ENCODE measurements around the gene BLTP3B. TPM values are rescaled to one million over a fixed set of nuclear protein-coding genes. Genes with fewer than 3 reads are reported as not detected.
"Not testable (repeated sequence)": the region's sequence is repeated elsewhere in the genome, so short reads cannot be mapped to it uniquely, and the experiment has no call there.

The BLTP3B gene, protein sequence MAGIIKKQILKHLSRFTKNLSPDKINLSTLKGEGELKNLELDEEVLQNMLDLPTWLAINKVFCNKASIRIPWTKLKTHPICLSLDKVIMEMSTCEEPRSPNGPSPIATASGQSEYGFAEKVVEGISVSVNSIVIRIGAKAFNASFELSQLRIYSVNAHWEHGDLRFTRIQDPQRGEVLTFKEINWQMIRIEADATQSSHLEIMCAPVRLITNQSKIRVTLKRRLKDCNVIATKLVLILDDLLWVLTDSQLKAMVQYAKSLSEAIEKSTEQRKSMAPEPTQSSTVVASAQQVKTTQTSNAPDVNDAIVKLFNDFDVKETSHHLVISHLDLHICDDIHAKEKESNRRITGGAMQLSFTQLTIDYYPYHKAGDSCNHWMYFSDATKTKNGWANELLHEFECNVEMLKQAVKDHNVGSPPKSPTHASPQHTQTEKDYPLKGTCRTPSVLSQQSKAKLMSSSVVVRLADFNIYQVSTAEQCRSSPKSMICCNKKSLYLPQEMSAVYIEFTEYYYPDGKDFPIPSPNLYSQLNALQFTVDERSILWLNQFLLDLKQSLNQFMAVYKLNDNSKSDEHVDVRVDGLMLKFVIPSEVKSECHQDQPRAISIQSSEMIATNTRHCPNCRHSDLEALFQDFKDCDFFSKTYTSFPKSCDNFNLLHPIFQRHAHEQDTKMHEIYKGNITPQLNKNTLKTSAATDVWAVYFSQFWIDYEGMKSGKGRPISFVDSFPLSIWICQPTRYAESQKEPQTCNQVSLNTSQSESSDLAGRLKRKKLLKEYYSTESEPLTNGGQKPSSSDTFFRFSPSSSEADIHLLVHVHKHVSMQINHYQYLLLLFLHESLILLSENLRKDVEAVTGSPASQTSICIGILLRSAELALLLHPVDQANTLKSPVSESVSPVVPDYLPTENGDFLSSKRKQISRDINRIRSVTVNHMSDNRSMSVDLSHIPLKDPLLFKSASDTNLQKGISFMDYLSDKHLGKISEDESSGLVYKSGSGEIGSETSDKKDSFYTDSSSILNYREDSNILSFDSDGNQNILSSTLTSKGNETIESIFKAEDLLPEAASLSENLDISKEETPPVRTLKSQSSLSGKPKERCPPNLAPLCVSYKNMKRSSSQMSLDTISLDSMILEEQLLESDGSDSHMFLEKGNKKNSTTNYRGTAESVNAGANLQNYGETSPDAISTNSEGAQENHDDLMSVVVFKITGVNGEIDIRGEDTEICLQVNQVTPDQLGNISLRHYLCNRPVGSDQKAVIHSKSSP (N-terminal part only)
- total RNA-seq (2021): 31.6 and 31.8 TPM in 2 replicates
- percentile 82 among the genes with signal in this experiment for Bru-seq, nascent RNA
- BruChase-seq, experiment 1, labeled RNA remaining after a 2-hour chase: percentile 73 among the genes with signal in this experiment
- percentile 80 among the genes with signal in this experiment for BruChase-seq, experiment 2, labeled RNA remaining after a 6-hour chase
- long read RNA-seq, full-length matches to known transcripts: 30 of 54 reads
- long read RNA-seq, partial matches to known transcripts: 6 of 54 reads
- long read RNA-seq, other reads (novel, unspliced or antisense): 18 of 54 reads

DNA sequence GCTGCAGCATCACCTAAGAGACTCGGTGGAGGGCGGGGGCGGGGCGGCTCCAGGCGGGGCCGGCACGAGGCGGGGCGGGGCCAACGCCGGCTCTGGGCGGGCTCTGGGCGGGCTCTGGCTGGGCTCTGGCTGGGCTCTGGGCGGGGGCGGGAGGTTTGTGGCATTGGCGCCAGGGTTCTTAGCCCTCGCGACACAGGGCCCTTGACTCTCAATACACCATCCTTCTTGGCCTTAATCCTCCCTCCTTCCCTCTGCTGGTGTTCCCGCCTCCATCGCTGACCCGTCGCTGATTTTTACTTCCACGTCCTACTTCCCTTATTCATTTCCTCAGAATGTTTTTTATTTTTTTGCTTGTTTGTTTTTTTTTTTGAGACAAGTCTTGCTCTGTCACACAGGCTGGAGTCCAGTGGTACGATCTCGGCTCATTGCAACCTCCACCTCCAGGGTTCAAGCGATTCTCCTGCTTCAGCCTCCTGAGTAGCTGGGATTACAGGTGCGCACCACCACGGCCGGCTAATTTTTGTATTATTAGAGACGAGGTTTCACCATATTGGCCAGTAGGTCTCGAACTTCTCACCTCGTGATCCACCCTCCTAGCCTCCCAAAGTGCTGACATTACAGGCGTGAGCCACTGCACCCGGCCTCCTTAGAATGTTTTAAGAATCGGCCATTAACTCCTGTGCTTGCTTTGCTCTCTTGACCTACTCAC is at the start of gene BLTP3B:
Gene BLTP3B, minus strand, starts transcription at position 24 of the 709 bp plus-strand sequence. CDS start 239 bp downstream, outside the sequence.
- TF ChIP-seq, protein P1, sequence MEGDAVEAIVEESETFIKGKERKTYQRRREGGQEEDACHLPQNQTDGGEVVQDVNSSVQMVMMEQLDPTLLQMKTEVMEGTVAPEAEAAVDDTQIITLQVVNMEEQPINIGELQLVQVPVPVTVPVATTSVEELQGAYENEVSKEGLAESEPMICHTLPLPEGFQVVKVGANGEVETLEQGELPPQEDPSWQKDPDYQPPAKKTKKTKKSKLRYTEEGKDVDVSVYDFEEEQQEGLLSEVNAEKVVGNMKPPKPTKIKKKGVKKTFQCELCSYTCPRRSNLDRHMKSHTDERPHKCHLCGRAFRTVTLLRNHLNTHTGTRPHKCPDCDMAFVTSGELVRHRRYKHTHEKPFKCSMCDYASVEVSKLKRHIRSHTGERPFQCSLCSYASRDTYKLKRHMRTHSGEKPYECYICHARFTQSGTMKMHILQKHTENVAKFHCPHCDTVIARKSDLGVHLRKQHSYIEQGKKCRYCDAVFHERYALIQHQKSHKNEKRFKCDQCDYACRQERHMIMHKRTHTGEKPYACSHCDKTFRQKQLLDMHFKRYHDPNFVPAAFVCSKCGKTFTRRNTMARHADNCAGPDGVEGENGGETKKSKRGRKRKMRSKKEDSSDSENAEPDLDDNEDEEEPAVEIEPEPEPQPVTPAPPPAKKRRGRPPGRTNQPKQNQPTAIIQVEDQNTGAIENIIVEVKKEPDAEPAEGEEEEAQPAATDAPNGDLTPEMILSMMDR (conservative IDR thresholded peaks at IDR 0.05; ENCODE audit: low read depth, low read length): no peak
- no peak for TF ChIP-seq EZH2 (IDR thresholded peaks at IDR 0.05; ENCODE audit: borderline replicate concordance, low read depth, low read length, poor library complexity, severe bottlenecking)
- Histone ChIP-seq H3K9me3 (ENCODE audit: low read depth, low read length, poor library complexity, severe bottlenecking) (no peaks in the 10 kb centered on the region), H3K36me3 (ENCODE audit: insufficient read depth, low read length, poor library complexity, severe bottlenecking) (no peaks in the 10 kb centered on the region), H3K4me3 (ENCODE audit: low read depth, low read length, poor library complexity, severe bottlenecking) (peak within 1 kb of the TSS; percentile 98), H3K27ac (ENCODE audit: low read depth, low read length, poor library complexity, severe bottlenecking) (peak within 1 kb of the TSS; percentile 92), H3K4me1 (ENCODE audit: insufficient read depth, low read length, poor library complexity, severe bottlenecking) (peaks cover 18% of the 10 kb centered on the region), H3K27me3 (replicated peaks; ENCODE audit: insufficient read depth, low read depth, low read length, poor library complexity) (no peaks in the 10 kb centered on the region)
- DNase-seq (ENCODE audit: low spot score): peak; percentile 87
- intact Hi-C loops (cut with micrococcal nuclease; ENCODE audit: unreplicated experiment): loop anchor here (5.0 kb wide), 1 partner anchor 429 kb away; the partner anchor contains the start of gene GAS2L3
- TSS peak; percentile 81 for BruUV-seq (replicated peaks)
- CTCF ChIA-PET: no interaction called here
- POLR2A ChIA-PET (ENCODE audit: low non-redundant PET): no interaction called here

DNA sequence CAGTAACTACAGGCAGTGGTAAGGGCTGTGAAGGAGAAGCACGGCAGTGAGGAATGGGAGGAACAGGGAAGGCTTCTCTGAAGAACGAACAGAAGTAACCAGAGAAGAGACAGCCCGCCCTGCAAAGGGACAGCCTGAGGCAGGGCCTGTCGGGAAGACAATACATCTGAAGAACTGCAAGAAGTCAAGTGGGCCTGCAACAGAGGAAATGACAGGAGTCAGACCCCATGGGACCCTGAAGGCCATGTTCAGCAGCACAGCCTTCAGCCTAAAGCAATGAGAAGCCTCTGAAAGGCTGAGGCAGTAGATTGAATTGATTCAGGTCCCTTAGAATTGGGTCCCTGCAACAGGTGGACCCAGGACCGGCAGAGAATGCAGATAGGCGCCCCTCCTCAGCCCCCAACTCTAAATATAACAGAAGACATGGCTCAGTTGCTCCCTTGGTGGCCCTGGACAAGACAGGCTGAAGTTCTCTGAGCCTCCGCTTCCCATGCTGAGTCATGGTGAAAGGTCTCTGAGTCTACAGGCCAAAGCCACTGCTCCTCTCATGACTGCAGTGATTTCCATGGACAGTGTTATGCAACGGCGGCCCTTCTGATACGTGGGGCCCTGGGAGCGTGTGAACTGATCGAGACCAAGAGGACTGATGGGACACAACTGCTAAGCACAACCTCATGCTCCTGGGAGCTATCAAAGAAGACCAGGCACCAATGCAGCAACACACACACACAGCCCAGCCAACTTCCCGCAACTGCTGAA is 47.1 kb upstream of the BLTP3B start:
- POLR2A ChIA-PET (ENCODE audit: low non-redundant PET): no interaction called here
- Histone ChIP-seq H3K4me1 (ENCODE audit: insufficient read depth, low read length, poor library complexity, severe bottlenecking) (no peaks in the 10 kb centered on the region), H3K4me3 (ENCODE audit: low read depth, low read length, poor library complexity, severe bottlenecking) (no peak overlapping the region), H3K9me3 (ENCODE audit: low read depth, low read length, poor library complexity, severe bottlenecking) (no peaks in the 10 kb centered on the region), H3K36me3 (ENCODE audit: insufficient read depth, low read length, poor library complexity, severe bottlenecking) (no peaks in the 10 kb centered on the region), H3K27ac (ENCODE audit: low read depth, low read length, poor library complexity, severe bottlenecking) (no peak overlapping the region), H3K27me3 (replicated peaks; ENCODE audit: insufficient read depth, low read depth, low read length, poor library complexity) (no peaks in the 10 kb centered on the region)
- no peak for DNase-seq (ENCODE audit: low spot score)
- CTCF ChIA-PET: no interaction called here
- TF ChIP-seq, protein P1 (conservative IDR thresholded peaks at IDR 0.05; ENCODE audit: low read depth, low read length): no peak
- no peak for TF ChIP-seq EZH2 (IDR thresholded peaks at IDR 0.05; ENCODE audit: borderline replicate concordance, low read depth, low read length, poor library complexity, severe bottlenecking)
- no TSS peak for BruUV-seq (replicated peaks)
- intact Hi-C loops (cut with micrococcal nuclease; ENCODE audit: unreplicated experiment): loop anchor here (10.0 kb wide), 1 partner anchor 135 kb away; no protein-coding TSS in a partner anchor

DNA sequence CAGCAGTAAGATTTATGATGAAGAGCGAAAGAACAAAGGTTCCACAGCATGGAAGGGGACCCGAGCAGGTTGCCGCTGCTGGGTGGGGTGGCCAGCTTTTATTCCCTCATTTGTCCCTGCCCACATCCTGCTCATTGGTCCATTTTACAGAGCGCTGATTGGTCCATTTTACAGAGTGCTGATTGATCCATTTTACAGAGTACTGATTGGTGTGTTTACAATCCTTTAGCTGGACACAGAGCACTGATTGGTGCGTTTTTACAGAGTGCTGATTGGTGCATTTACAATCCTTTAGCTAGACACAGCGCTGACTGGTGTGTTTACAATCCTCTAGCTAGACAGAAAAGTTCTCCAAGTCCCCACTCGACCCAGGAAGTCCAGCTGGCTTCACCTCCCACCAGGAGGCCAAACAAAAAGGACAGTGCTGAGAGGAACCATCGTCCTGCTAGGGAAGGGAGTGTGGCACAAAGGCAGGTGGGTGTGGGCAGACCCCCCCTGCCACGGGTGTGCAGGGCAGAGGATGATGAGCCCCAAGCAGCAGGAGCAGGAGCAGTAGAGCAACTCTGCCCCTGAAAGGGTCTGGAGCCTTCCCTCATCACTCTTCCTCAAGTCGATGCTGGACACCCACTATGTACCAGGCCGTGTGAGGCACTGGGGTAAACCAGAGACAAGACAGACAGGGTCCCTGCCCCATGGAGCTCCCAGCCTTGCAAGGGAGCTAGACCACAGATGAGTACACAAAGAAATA is 46.4 kb upstream of the BLTP3B start:
- H3K9me3 ChIP-seq (ENCODE audit: low read depth, low read length, poor library complexity, severe bottlenecking); H3K4me1 ChIP-seq (ENCODE audit: insufficient read depth, low read length, poor library complexity, severe bottlenecking); H3K27ac ChIP-seq (ENCODE audit: low read depth, low read length, poor library complexity, severe bottlenecking); BruUV-seq (replicated peaks); intact Hi-C loops (cut with micrococcal nuclease; ENCODE audit: unreplicated experiment); DNase-seq (ENCODE audit: low spot score); POLR2A ChIA-PET (ENCODE audit: low non-redundant PET); H3K4me3 ChIP-seq (ENCODE audit: low read depth, low read length, poor library complexity, severe bottlenecking); H3K36me3 ChIP-seq (ENCODE audit: insufficient read depth, low read length, poor library complexity, severe bottlenecking); CTCF ChIA-PET; H3K27me3 ChIP-seq (replicated peaks; ENCODE audit: insufficient read depth, low read depth, low read length, poor library complexity): not testable (repeated sequence)
